Endothelial cell of umbilical vein (primary cell): Measurements from ENCODE around the gene KRTAP12-3. TPM values are rescaled to one million over a fixed set of nuclear protein-coding genes. Genes with fewer than 3 reads are reported as not detected.

Source experiments
- BruUV-seq: library from RNA; stranded (reverse); fragments of 400-500 nt; replicated peaks from 2 replicates; lab custom pipeline; 2021; lab: Mats Ljungman, UMichigan
- CTCF ChIA-PET: fragments of 300-600, 350-600 bp; sonication (Branson Sonifier 250); formaldehyde crosslinking; loops from one replicate; lab custom pipeline; 2021; ENCODE audit warnings: antibody characterized with exemption, inconsistent platforms; lab: Charles Lee
- POLR2A ChIA-PET: fragments of 300-600, 350-600 bp; sonication (Branson Sonifier 250); formaldehyde crosslinking; loops from one replicate; lab custom pipeline; 2021; ENCODE audit warnings: antibody characterized with exemption, inconsistent platforms; lab: Charles Lee
- DNase-seq: peaks from one replicate; pipeline ENCODE4 v3.0.0-alpha.2; 2011; ENCODE audit warnings: low read depth, low spot score
- FAIRE-seq: peaks from 2 replicates; lab custom pipeline; 2011; peaks lifted over from hg19 to GRCh38; lab: Jason Lieb, UNC
- H2AFZ ChIP-seq: 2 replicates; pipeline ENCODE4 v1.6.0; 2012; ENCODE audit warnings: low read depth, low read length, control low read depth, inconsistent platforms
- H3K27ac ChIP-seq: 2 replicates; pipeline ENCODE4 v1.5.1; 2011; ENCODE audit warnings: low read depth, mild to moderate bottlenecking, control low read depth, low read length, moderate library complexity; ENCODE audit not compliant: insufficient read depth
- H3K27me3 ChIP-seq, 2 experiments: 2 replicates each; pipeline versions ENCODE4 v1.6.0 to v1.6.1; 2011; ENCODE audit warnings: low read length in 2 of 2, mixed read lengths in 1 of 2; ENCODE audit not compliant: control insufficient read depth in 2 of 2, insufficient read depth in 2 of 2
- H3K36me3 ChIP-seq, 2 experiments: 2 replicates in 1 of 2; 3 replicates in 1 of 2; pipeline ENCODE4 v1.5.1; 2011; ENCODE audit warnings: low read length in 2 of 2, mild to moderate bottlenecking in 1 of 2, moderate library complexity in 1 of 2; ENCODE audit not compliant: control insufficient read depth in 2 of 2, insufficient read depth in 2 of 2; ENCODE audit errors: extremely low read depth in 1 of 2
- H3K4me1 ChIP-seq: 3 replicates; pipeline ENCODE4 v1.5.1; 2011; ENCODE audit warnings: mild to moderate bottlenecking, low read length; ENCODE audit not compliant: control insufficient read depth, insufficient read depth; ENCODE audit errors: extremely low read depth
- H3K4me2 ChIP-seq: 2 replicates; pipeline ENCODE4 v1.6.1; 2011; ENCODE audit warnings: low read length, control low read depth, mixed read lengths; ENCODE audit not compliant: insufficient read depth
- H3K4me3 ChIP-seq, 3 experiments: fragments of 200-600 bp in 1 of 3; sonication (generic), shearing (Covaris generic) in 1 of 3; replicated peaks in 1 of 3; 2 replicates each; pipeline ENCODE4 v1.5.1; 2011 to 2016; ENCODE audit warnings: control low read depth in 3 of 3, low read length in 3 of 3, mild to moderate bottlenecking in 2 of 3, inconsistent platforms in 1 of 3, low read depth in 1 of 3, moderate library complexity in 1 of 3; ENCODE audit not compliant: insufficient read depth in 1 of 3
- H3K79me2 ChIP-seq: 2 replicates; pipeline ENCODE4 v1.6.0; 2012; ENCODE audit warnings: low read length, inconsistent platforms; ENCODE audit not compliant: control insufficient read depth, insufficient read depth
- H3K9ac ChIP-seq: replicated peaks from 2 replicates; pipeline ENCODE3; 2011; ENCODE audit warnings: low read length, control low read depth; ENCODE audit not compliant: insufficient read depth; ENCODE audit errors: extremely low read depth
- H3K9me1 ChIP-seq: replicated peaks from 3 replicates; pipeline ENCODE4 v1.6.0; 2011; ENCODE audit warnings: mild to moderate bottlenecking, low read length; ENCODE audit not compliant: control insufficient read depth, insufficient read depth; ENCODE audit errors: extremely low read depth
- H3K9me3 ChIP-seq: replicated peaks from 2 replicates; pipeline ENCODE4 v1.5.1; 2012; ENCODE audit warnings: low read length, inconsistent platforms; ENCODE audit not compliant: control insufficient read depth, insufficient read depth
- H4K20me1 ChIP-seq: replicated peaks from 2 replicates; pipeline ENCODE3; 2011; ENCODE audit warnings: mild to moderate bottlenecking, low read length; ENCODE audit not compliant: control insufficient read depth, insufficient read depth; ENCODE audit errors: extremely low read depth
- CTCF ChIP-seq, 2 donors: IDR thresholded peaks; 1 replicate in 1 of 2; 2 replicates in 1 of 2; pipeline ENCODE4 v1.5.1; 2011; ENCODE audit warnings: low read length in 2 of 2, mild to moderate bottlenecking in 2 of 2, moderate library complexity in 2 of 2, control low read depth in 1 of 2, inconsistent platforms in 1 of 2, low read depth in 1 of 2; ENCODE audit not compliant: insufficient read depth in 1 of 2; ENCODE audit errors: extremely low read depth in 1 of 2
- EZH2 ChIP-seq: IDR thresholded peaks from 2 replicates; pipeline ENCODE4 v1.6.1; 2012; ENCODE audit warnings: borderline replicate concordance, low read depth, mild to moderate bottlenecking, moderate library complexity, low read length, inconsistent platforms; ENCODE audit not compliant: severe bottlenecking
- FOS ChIP-seq: IDR thresholded peaks from 2 replicates; pipeline ENCODE4 v1.6.1; 2011; ENCODE audit warnings: mild to moderate bottlenecking, low read length, moderate library complexity, borderline replicate concordance; ENCODE audit not compliant: insufficient read depth
- GATA2 ChIP-seq: IDR thresholded peaks from 2 replicates; pipeline ENCODE4 v1.7.0; 2011; ENCODE audit warnings: low read depth, mild to moderate bottlenecking, moderate library complexity, mixed read lengths, low read length; ENCODE audit not compliant: insufficient read length, insufficient read depth
- JUN ChIP-seq: IDR thresholded peaks from 2 replicates; pipeline ENCODE4 v1.6.1; 2011; ENCODE audit warnings: borderline replicate concordance, low read depth; ENCODE audit not compliant: insufficient read length, insufficient read depth
- MAX ChIP-seq: IDR thresholded peaks from 2 replicates; pipeline ENCODE4 v1.6.1; 2011; ENCODE audit not compliant: insufficient read depth, insufficient read length
- MYC ChIP-seq: IDR thresholded peaks from one replicate; pipeline ENCODE4 v1.6.1; 2011; ENCODE audit warnings: mild to moderate bottlenecking, low read depth, low read length
- POLR2A ChIP-seq: IDR thresholded peaks from 2 replicates; pipeline ENCODE4 v1.6.1; 2012; ENCODE audit warnings: low read depth, mild to moderate bottlenecking, control low read depth, low read length
- POLR2AphosphoS5 ChIP-seq: IDR thresholded peaks from 2 replicates; pipeline ENCODE4 v1.6.1; 2012; ENCODE audit warnings: low read depth, mild to moderate bottlenecking, control low read depth, low read length, moderate library complexity; ENCODE audit not compliant: insufficient read depth
- dilution Hi-C: fragments of 300-500 bp; cut with MboI; formaldehyde crosslinking; loops from one replicate; pipeline ENCODE4 v1.15.0; 2019; ENCODE audit warnings: low sequenced_read_pairs; ENCODE audit not compliant: extremely low pct_ligation_motif_present
- intact Hi-C: fragments of 100-400 bp; cut with micrococcal nuclease; formaldehyde crosslinking; loops from one replicate; pipeline ENCODE4 v1.10.0; 2022
- polyA plus RNA-seq, 4 experiments: library from polyadenylated mRNA; depleted of rRNA in 3 of 4; stranded (reverse) in 3 of 4; unstranded in 1 of 4; fragments of >200 nt; gene quantifications; 2 replicates each; pipeline versions ENCODE4 v1.2.1 to v1.2.3, GENCODE V29; 2011 to 2012; ENCODE audit warnings: missing spikeins in 1 of 4
- total RNA-seq: library from RNA; stranded (reverse); gene quantifications from 2 replicates; pipeline ENCODE4 v1.2.3, GENCODE V29; 2021

KRTAP12-3 gene
- total and polyA plus RNA-seq, 2 donors (not counting 3 experiments of a cell fraction or from before 2014, with no cell fraction given) = not detected

DNA sequence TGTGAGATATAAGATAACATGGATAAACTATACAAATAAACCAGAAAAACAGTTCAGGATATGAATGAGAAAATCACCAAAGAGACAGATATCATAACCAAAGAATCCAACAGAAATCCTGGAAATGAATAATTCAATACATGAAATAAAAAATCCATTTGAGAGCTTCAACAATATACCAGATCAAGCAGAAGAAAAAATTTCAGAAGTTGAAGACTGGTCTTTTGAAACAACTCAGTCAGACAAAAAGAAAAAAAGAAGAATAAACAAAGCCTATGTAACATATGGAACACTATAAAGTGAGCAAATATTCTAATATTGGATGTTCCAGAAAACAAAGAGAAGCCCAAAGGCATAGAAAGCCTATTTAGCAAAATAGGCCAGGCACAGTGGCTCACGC is 14.2 kb downstream of the KRTAP12-3 start:
- FAIRE-seq (no peak), DNase-seq (no peak)
- Histone ChIP-seq H3K27me3 (peaks cover 1 to 4% of the 10 kb centered on the region in 2 experiments), H3K4me2 (no peak overlapping the region), H3K27ac (no peak overlapping the region), H3K9ac (no peak overlapping the region), H2AFZ (no peak overlapping the region), H3K4me3 (no peak overlapping the region), H3K4me1 (no peaks in the 10 kb centered on the region), H4K20me1 (no peaks in the 10 kb centered on the region), H3K79me2 (no peaks in the 10 kb centered on the region), H3K9me1 (no peaks in the 10 kb centered on the region), H3K9me3 (no peaks in the 10 kb centered on the region), H3K36me3 (no peaks in the 10 kb centered on the region)
- POLR2A ChIA-PET = no interaction called here
- intact Hi-C loops = no loop called here
- no TSS peak for BruUV-seq
- dilution Hi-C loops = no loop called here
- CTCF ChIA-PET = interaction anchor here (1.4 kb wide), 1 partner anchor 16 kb away, joined by 3 read pairs; no protein-coding TSS in a partner anchor
- TF ChIP-seq POLR2A (no peak), MAX (no peak), POLR2AphosphoS5 (no peak), MYC (no peak), CTCF (IDR thresholded peaks at IDR 0.05; ENCODE audit: extremely low read depth in 1 of 2, insufficient read depth in 1 of 2, low read depth in 1 of 2, low read length in 2 of 2) (no peak), GATA2 (no peak), FOS (no peak), EZH2 (no peak), JUN (no peak)
